Endothelial cell of umbilical vein (primary cell): Measurements from ENCODE around the gene EPB41L3. TPM values are rescaled to one million over a fixed set of nuclear protein-coding genes. Genes with fewer than 3 reads are reported as not detected.

Source experiments
- BruUV-seq: library from RNA; stranded (reverse); fragments of 400-500 nt; replicated peaks from 2 replicates; lab custom pipeline; 2021; lab: Mats Ljungman, UMichigan
- CTCF ChIA-PET: fragments of 300-600, 350-600 bp; sonication (Branson Sonifier 250); formaldehyde crosslinking; loops from one replicate; lab custom pipeline; 2021; ENCODE audit warnings: antibody characterized with exemption, inconsistent platforms; lab: Charles Lee
- POLR2A ChIA-PET: fragments of 300-600, 350-600 bp; sonication (Branson Sonifier 250); formaldehyde crosslinking; loops from one replicate; lab custom pipeline; 2021; ENCODE audit warnings: antibody characterized with exemption, inconsistent platforms; lab: Charles Lee
- DNase-seq: peaks from one replicate; pipeline ENCODE4 v3.0.0-alpha.2; 2011; ENCODE audit warnings: low read depth, low spot score
- FAIRE-seq: peaks from 2 replicates; lab custom pipeline; 2011; peaks lifted over from hg19 to GRCh38; lab: Jason Lieb, UNC
- H2AFZ ChIP-seq: 2 replicates; pipeline ENCODE4 v1.6.0; 2012; ENCODE audit warnings: low read depth, low read length, control low read depth, inconsistent platforms
- H3K27ac ChIP-seq: 2 replicates; pipeline ENCODE4 v1.5.1; 2011; ENCODE audit warnings: low read depth, mild to moderate bottlenecking, control low read depth, low read length, moderate library complexity; ENCODE audit not compliant: insufficient read depth
- H3K27me3 ChIP-seq, 2 experiments: 2 replicates each; pipeline versions ENCODE4 v1.6.0 to v1.6.1; 2011; ENCODE audit warnings: low read length in 2 of 2, mixed read lengths in 1 of 2; ENCODE audit not compliant: control insufficient read depth in 2 of 2, insufficient read depth in 2 of 2
- H3K36me3 ChIP-seq, 2 experiments: 2 replicates in 1 of 2; 3 replicates in 1 of 2; pipeline ENCODE4 v1.5.1; 2011; ENCODE audit warnings: low read length in 2 of 2, mild to moderate bottlenecking in 1 of 2, moderate library complexity in 1 of 2; ENCODE audit not compliant: control insufficient read depth in 2 of 2, insufficient read depth in 2 of 2; ENCODE audit errors: extremely low read depth in 1 of 2
- H3K4me1 ChIP-seq: 3 replicates; pipeline ENCODE4 v1.5.1; 2011; ENCODE audit warnings: mild to moderate bottlenecking, low read length; ENCODE audit not compliant: control insufficient read depth, insufficient read depth; ENCODE audit errors: extremely low read depth
- H3K4me2 ChIP-seq: 2 replicates; pipeline ENCODE4 v1.6.1; 2011; ENCODE audit warnings: low read length, control low read depth, mixed read lengths; ENCODE audit not compliant: insufficient read depth
- H3K4me3 ChIP-seq, 3 experiments: fragments of 200-600 bp in 1 of 3; sonication (generic), shearing (Covaris generic) in 1 of 3; replicated peaks in 1 of 3; 2 replicates each; pipeline ENCODE4 v1.5.1; 2011 to 2016; ENCODE audit warnings: control low read depth in 3 of 3, low read length in 3 of 3, mild to moderate bottlenecking in 2 of 3, inconsistent platforms in 1 of 3, low read depth in 1 of 3, moderate library complexity in 1 of 3; ENCODE audit not compliant: insufficient read depth in 1 of 3
- H3K79me2 ChIP-seq: 2 replicates; pipeline ENCODE4 v1.6.0; 2012; ENCODE audit warnings: low read length, inconsistent platforms; ENCODE audit not compliant: control insufficient read depth, insufficient read depth
- H3K9ac ChIP-seq: replicated peaks from 2 replicates; pipeline ENCODE3; 2011; ENCODE audit warnings: low read length, control low read depth; ENCODE audit not compliant: insufficient read depth; ENCODE audit errors: extremely low read depth
- H3K9me1 ChIP-seq: replicated peaks from 3 replicates; pipeline ENCODE4 v1.6.0; 2011; ENCODE audit warnings: mild to moderate bottlenecking, low read length; ENCODE audit not compliant: control insufficient read depth, insufficient read depth; ENCODE audit errors: extremely low read depth
- H3K9me3 ChIP-seq: replicated peaks from 2 replicates; pipeline ENCODE4 v1.5.1; 2012; ENCODE audit warnings: low read length, inconsistent platforms; ENCODE audit not compliant: control insufficient read depth, insufficient read depth
- H4K20me1 ChIP-seq: replicated peaks from 2 replicates; pipeline ENCODE3; 2011; ENCODE audit warnings: mild to moderate bottlenecking, low read length; ENCODE audit not compliant: control insufficient read depth, insufficient read depth; ENCODE audit errors: extremely low read depth
- EZH2 ChIP-seq: IDR thresholded peaks from 2 replicates; pipeline ENCODE4 v1.6.1; 2012; ENCODE audit warnings: borderline replicate concordance, low read depth, mild to moderate bottlenecking, moderate library complexity, low read length, inconsistent platforms; ENCODE audit not compliant: severe bottlenecking
- FOS ChIP-seq: IDR thresholded peaks from 2 replicates; pipeline ENCODE4 v1.6.1; 2011; ENCODE audit warnings: mild to moderate bottlenecking, low read length, moderate library complexity, borderline replicate concordance; ENCODE audit not compliant: insufficient read depth
- GATA2 ChIP-seq: IDR thresholded peaks from 2 replicates; pipeline ENCODE4 v1.7.0; 2011; ENCODE audit warnings: low read depth, mild to moderate bottlenecking, moderate library complexity, mixed read lengths, low read length; ENCODE audit not compliant: insufficient read length, insufficient read depth
- JUN ChIP-seq: IDR thresholded peaks from 2 replicates; pipeline ENCODE4 v1.6.1; 2011; ENCODE audit warnings: borderline replicate concordance, low read depth; ENCODE audit not compliant: insufficient read length, insufficient read depth
- MYC ChIP-seq: IDR thresholded peaks from one replicate; pipeline ENCODE4 v1.6.1; 2011; ENCODE audit warnings: mild to moderate bottlenecking, low read depth, low read length
- POLR2A ChIP-seq: IDR thresholded peaks from 2 replicates; pipeline ENCODE4 v1.6.1; 2012; ENCODE audit warnings: low read depth, mild to moderate bottlenecking, control low read depth, low read length
- POLR2AphosphoS5 ChIP-seq: IDR thresholded peaks from 2 replicates; pipeline ENCODE4 v1.6.1; 2012; ENCODE audit warnings: low read depth, mild to moderate bottlenecking, control low read depth, low read length, moderate library complexity; ENCODE audit not compliant: insufficient read depth
- dilution Hi-C: fragments of 300-500 bp; cut with MboI; formaldehyde crosslinking; loops from one replicate; pipeline ENCODE4 v1.15.0; 2019; ENCODE audit warnings: low sequenced_read_pairs; ENCODE audit not compliant: extremely low pct_ligation_motif_present
- intact Hi-C: fragments of 100-400 bp; cut with micrococcal nuclease; formaldehyde crosslinking; loops from one replicate; pipeline ENCODE4 v1.10.0; 2022
- polyA plus RNA-seq, 4 experiments: library from polyadenylated mRNA; depleted of rRNA in 3 of 4; stranded (reverse) in 3 of 4; unstranded in 1 of 4; fragments of >200 nt; gene quantifications; 2 replicates each; pipeline versions ENCODE4 v1.2.1 to v1.2.3, GENCODE V29; 2011 to 2012; ENCODE audit warnings: missing spikeins in 1 of 4
- total RNA-seq: library from RNA; stranded (reverse); gene quantifications from 2 replicates; pipeline ENCODE4 v1.2.3, GENCODE V29; 2021
- TF ChIP-seq, protein P1 (sequence below): IDR thresholded peaks from 2 replicates; pipeline ENCODE4 v1.6.1; 2011; ENCODE audit not compliant: insufficient read depth, insufficient read length
- TF ChIP-seq, protein P2 (sequence below), 2 donors: IDR thresholded peaks; 1 replicate in 1 of 2; 2 replicates in 1 of 2; pipeline ENCODE4 v1.5.1; 2011; ENCODE audit warnings: low read length in 2 of 2, mild to moderate bottlenecking in 2 of 2, moderate library complexity in 2 of 2, control low read depth in 1 of 2, inconsistent platforms in 1 of 2, low read depth in 1 of 2; ENCODE audit not compliant: insufficient read depth in 1 of 2; ENCODE audit errors: extremely low read depth in 1 of 2

EPB41L3 gene
- total and polyA plus RNA-seq, 2 donors (not counting 3 experiments of a cell fraction or from before 2014, with no cell fraction given): 38.9 to 114 TPM

DNA sequence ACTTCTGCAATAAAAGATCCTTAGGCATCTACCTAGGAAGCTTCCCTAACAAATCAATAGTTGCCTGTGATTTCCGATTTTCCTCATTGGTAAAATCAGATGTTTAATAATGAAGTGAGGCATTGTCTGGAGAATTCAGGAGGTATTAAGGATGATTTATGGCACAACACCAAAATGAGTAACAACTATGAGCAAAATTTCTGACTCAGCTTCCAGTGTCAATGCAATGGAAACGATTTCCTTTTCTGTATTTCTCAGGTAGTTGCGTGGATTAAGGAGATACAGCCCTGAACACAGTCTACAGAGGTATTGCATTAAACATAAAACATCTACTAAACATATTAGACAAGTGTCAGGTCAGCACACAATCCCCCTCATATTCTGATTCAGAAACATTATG, 99.5 kb downstream of the EPB41L3 start:
- dilution Hi-C loops: no loop called here
- BruUV-seq: no TSS peak
- H3K4me1 ChIP-seq: peaks cover 3% of the 10 kb centered on the region
- no peaks in the 10 kb centered on the region for H3K9me3 ChIP-seq
- peak; percentile 28 for DNase-seq
- TF ChIP-seq FOS: peak; percentile 69
- TF ChIP-seq GATA2: no peak
- no peak overlapping the region for H3K4me3 ChIP-seq
- H3K9me1 ChIP-seq: no peaks in the 10 kb centered on the region
- no peaks in the 10 kb centered on the region for H3K27me3 ChIP-seq
- H3K9ac ChIP-seq: no peak overlapping the region
- H2AFZ ChIP-seq: no peak overlapping the region
- FAIRE-seq: peak; percentile 72
- POLR2A ChIA-PET: no interaction called here
- intact Hi-C loops: no loop called here
- no peak overlapping the region for H3K27ac ChIP-seq
- CTCF ChIA-PET: interaction anchor here (1.0 to 3.4 kb wide), 4 partner anchors 9 to 102 kb away, joined by 3 to 17 read pairs (median 5); no protein-coding TSS in a partner anchor
- no peaks in the 10 kb centered on the region for H3K36me3 ChIP-seq
- no peak overlapping the region for H3K4me2 ChIP-seq
- no peaks in the 10 kb centered on the region for H3K79me2 ChIP-seq
- H4K20me1 ChIP-seq: no peaks in the 10 kb centered on the region

GRCh38 chr18:5439986-5440696, 103.7 kb downstream of the EPB41L3 start:
- ChIA-PET POLR2A (no interaction called here), CTCF (interaction anchor here (0.9 to 1.6 kb wide), 2 partner anchors 17 to 107 kb away, joined by 3 to 5 read pairs; no protein-coding TSS in a partner anchor)
- Histone ChIP-seq H4K20me1 (no peaks in the 10 kb centered on the region), H2AFZ (no peak overlapping the region), H3K27me3 (no peaks in the 10 kb centered on the region), H3K79me2 (no peaks in the 10 kb centered on the region), H3K4me2 (no peak overlapping the region), H3K9ac (no peak overlapping the region), H3K36me3 (no peaks in the 10 kb centered on the region), H3K9me3 (no peaks in the 10 kb centered on the region), H3K27ac (no peak overlapping the region), H3K4me3 (no peak overlapping the region), H3K9me1 (no peaks in the 10 kb centered on the region), H3K4me1 (peaks cover 3% of the 10 kb centered on the region)
- intact Hi-C loops (no loop called here), dilution Hi-C loops (no loop called here)
- FAIRE-seq (no peak), DNase-seq (no peak)
- TF ChIP-seq POLR2A (no peak), MYC (no peak), POLR2AphosphoS5 (no peak), JUN (no peak), FOS (no peak), EZH2 (no peak), GATA2 (no peak)
- TF ChIP-seq, protein P1, sequence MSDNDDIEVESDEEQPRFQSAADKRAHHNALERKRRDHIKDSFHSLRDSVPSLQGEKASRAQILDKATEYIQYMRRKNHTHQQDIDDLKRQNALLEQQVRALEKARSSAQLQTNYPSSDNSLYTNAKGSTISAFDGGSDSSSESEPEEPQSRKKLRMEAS: no peak
- TF ChIP-seq, protein P2, sequence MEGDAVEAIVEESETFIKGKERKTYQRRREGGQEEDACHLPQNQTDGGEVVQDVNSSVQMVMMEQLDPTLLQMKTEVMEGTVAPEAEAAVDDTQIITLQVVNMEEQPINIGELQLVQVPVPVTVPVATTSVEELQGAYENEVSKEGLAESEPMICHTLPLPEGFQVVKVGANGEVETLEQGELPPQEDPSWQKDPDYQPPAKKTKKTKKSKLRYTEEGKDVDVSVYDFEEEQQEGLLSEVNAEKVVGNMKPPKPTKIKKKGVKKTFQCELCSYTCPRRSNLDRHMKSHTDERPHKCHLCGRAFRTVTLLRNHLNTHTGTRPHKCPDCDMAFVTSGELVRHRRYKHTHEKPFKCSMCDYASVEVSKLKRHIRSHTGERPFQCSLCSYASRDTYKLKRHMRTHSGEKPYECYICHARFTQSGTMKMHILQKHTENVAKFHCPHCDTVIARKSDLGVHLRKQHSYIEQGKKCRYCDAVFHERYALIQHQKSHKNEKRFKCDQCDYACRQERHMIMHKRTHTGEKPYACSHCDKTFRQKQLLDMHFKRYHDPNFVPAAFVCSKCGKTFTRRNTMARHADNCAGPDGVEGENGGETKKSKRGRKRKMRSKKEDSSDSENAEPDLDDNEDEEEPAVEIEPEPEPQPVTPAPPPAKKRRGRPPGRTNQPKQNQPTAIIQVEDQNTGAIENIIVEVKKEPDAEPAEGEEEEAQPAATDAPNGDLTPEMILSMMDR (IDR thresholded peaks at IDR 0.05; ENCODE audit: extremely low read depth in 1 of 2, insufficient read depth in 1 of 2, low read depth in 1 of 2, low read length in 2 of 2): no peak
- no TSS peak for BruUV-seq
